GM19455 (cell line): ENCODE results near the gene SNCB.

Source experiments
- ATAC-seq: cut with Tn5 transposase; IDR thresholded peaks from one replicate; pipeline ENCODE4 v1.9.1; 2021; ENCODE audit not compliant: unreplicated experiment

The SNCB gene

DNA sequence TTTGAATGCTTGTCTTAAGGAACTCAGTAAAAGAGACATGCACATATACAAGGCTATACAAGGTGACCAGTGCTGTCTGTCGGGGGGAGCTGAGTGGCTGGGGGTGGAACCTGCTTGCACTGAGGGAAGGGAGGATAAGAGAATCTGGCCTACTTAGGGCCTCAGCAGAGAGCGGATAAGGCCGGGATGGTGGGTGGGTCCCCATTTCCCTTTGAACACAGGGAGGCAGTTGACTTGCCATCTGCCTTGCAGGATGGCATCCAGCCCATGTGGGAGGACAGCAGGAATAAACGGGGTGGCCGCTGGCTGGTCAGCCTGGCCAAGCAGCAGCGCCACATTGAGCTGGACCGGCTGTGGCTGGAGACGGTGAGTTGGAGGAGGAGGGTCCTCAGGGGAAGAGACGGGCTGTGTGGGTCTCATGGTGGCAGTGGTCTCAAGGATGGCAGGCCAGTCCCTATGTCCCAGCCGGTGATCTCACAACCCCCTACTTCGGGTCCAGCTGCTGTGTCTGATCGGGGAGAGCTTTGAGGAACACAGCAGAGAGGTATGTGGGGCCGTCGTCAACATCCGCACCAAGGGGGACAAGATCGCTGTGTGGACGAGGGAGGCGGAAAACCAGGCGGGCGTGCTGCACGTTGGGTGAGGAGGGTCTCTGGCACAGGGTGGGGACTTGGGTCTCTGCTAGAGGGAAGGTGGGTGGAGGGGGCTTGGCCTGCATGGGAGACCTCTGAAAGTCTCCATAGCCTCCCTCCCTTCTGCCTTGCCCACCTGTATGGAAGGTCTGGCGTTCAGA lies 14.7 kb upstream of the SNCB start:
- no peak for ATAC-seq

DNA sequence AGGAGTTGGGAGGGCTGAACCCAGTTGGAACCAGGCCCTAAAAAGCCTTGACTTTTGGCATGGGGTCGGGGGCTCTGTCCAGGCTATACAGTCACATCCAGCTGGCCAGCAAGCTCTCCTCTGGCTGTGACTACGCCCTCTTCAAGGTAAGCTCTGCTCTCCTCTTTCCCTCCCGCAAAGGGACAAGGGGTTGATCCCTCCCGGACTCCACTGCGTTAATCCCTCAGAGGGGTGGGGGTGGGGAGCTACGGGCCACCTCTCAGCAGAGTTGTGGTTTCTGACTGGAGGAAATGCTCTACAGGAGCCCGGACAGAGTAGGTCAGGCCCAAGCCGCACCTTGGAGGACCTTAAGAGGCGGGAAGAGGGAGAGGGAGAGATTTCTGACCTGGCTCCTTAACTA lies 14.0 kb upstream of the SNCB start:
- no peak for ATAC-seq

- ATAC-seq = no peak
These were observed 13.3 kb upstream of the SNCB start for GRCh38 chr5:176643491-176644219.

DNA sequence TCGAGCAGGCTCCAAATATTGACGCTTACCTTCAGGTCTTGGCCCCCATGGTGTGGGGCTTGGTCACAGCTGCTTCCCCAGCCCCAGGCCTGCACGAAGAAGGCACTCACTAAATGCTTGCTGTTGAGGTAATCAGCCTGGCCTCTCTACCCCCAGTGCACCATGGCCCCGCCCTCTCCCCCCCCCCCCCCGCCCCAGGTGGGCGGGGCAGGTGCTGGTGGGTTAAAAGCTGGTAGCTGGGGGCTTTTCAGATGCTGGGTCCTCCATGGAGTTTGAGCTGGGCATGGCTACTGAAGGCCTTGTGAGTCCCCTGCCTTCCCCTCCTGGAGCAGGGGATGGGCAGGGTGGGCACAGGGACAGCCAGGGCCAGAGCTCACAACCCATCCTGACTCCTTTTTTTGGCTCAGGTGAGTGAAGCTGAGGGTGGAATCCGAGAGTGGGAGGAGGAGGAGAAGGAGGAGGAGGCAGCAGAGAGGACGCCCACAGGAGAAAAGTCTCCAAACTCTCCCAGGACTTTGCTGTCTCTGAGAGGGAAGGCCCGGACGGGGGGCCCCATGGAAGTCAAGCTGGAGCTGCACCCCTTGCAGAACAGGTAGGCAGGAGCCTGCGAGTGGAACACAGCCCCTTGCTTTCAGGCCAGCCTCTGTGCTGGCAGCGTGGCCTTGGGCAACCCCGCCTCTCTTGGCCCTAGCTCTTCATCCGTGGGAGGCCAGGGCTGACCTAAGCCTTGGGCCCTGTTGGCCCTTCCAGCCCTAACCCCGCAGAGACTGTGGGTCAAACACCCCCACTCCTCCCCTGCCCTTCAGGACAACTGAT lies 12.5 kb upstream of the SNCB start:
- no peak for ATAC-seq

DNA sequence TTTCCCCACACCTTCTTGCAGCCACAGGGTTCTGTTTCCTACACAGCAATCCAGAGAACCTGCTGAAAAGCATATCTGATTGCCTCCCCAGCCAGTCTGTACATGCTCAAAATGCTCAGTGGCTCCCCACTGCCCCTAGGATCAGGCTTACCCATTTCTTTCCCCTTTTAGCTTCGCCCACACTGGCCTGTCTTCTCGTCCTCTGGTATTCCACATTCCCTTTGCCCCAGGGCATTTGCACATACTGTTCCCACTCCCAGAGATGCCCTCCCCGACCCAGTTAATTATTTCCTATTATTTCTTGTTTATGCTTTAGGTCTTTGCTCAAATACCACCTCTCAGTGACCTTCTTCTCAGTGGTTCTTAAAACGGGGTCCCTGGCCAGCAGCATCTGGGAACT lies 10.3 kb upstream of the SNCB start:
- no peak for ATAC-seq

DNA sequence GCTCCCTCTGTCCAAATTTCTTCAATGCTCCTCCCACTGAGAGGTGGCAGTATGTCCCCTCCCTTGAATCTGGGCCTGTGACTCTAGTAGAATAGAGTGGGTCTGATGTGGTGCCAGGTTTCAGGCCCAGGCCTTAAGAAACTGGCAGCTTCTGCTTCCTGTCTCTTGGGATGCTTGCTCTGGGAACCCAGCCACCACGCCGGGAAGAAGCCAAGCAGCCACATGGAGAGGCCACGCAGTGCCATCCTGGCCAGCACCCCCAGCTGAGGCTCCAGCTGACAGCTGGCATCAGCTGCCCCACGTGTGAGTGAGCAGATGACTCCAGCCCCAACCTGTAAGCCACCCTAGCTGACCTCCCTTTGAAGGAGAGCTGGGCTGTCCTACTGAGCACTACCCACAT lies 9.6 kb upstream of the SNCB start:
- ATAC-seq = no peak

GRCh38 chr5:176639208-176639607 lies 8.9 kb upstream of the SNCB start:
- no peak for ATAC-seq

DNA sequence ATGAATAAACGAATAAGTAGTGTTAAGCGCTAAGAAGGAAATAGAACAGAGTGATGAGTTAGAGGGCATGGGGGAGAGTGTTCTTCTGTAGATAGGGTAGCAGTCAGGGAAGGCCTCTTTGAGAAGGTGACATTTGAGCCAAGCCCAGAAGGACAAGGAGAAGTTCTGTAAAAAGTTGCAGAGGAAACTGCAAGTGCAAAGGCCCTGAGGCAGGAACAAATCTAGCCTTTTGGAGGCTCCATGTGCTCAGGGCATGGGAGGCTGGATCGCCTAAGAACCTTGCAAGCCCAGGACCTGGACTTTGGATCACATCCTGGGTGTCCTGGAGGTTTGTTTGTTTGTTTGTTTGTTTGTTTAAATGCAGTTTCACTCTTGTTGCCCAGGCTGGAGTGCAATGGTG lies 8.1 kb upstream of the SNCB start:
- no peak for ATAC-seq

DNA sequence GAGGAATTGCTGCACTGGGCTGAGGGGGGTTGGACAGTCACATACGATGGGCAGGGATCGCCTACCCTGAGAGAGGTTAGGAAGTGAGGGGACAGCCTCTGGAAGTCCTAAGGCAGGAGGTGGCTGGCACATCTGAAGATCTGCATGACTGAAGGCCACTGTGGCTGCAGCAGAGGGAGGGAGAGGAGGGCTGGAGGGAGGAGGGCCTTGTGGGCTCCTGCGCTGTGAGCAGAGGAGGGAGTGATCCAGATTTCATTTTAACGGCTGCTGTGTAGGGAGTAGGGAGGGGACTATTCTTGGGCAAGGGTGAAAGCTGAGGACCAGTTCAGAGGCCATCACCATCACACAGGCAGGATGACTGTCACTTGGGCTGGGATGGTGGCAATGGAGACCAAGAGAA lies 7.2 kb upstream of the SNCB start:
- no peak for ATAC-seq

DNA sequence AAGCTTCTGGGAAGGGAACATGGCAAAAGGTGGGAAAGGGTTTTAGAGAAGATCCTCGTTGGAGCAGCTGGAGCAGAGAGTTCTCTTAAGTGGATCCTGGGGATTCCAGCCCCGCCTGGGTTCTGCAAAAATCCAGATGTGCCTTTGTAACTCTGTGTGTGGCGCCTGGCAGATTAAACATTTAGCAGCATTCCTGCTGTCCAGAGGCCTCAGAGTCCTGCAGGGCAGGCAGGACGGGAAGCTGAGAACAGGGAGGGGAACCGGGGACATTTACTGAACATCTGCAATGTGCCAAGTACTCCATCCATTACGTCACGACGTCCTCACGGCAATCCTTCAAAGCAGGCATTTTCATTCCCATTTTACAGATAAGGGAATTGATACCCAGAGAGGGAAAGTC lies 6.1 kb upstream of the SNCB start:
- no peak for ATAC-seq

DNA sequence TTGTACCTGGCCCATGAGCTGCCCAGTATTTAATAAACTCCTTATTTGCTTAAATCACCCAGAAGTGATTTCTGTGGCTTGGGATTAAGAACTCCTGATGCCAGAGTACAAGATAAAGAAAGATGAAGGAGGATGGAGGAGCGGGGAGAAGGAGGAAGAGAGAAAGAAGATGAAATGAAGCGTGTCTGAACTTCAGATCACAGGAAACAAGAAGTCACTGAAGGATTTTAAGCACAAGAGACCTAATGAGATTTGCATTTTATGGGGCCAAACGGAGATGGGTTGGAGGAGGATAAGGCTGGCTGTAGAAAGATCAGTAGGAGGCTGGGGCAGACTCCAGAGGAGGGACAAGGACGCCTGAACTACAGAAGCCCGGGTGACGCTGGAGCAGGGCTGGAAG lies 3.3 kb upstream of the SNCB start:
- no peak for ATAC-seq

DNA sequence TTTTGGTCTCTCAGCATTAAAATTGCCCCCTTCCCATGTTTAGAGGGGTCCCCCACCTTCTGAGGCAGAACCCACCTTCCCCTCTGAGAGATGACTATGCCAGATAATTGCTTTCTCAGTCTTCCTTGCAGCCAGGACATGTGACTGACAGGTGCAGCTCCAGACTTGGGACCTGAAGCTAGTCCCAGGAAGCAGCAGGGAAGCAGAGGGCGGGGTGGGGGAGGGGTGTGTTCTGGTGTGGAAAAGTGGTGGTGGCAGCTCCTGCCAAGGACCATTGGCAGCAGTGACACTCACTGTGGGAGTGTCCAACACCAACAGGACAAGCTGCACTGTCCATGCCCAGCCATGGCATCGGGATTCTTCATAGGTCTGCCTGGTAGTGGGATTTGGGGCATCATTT lies 2.4 kb upstream of the SNCB start:
- ATAC-seq = no peak

DNA sequence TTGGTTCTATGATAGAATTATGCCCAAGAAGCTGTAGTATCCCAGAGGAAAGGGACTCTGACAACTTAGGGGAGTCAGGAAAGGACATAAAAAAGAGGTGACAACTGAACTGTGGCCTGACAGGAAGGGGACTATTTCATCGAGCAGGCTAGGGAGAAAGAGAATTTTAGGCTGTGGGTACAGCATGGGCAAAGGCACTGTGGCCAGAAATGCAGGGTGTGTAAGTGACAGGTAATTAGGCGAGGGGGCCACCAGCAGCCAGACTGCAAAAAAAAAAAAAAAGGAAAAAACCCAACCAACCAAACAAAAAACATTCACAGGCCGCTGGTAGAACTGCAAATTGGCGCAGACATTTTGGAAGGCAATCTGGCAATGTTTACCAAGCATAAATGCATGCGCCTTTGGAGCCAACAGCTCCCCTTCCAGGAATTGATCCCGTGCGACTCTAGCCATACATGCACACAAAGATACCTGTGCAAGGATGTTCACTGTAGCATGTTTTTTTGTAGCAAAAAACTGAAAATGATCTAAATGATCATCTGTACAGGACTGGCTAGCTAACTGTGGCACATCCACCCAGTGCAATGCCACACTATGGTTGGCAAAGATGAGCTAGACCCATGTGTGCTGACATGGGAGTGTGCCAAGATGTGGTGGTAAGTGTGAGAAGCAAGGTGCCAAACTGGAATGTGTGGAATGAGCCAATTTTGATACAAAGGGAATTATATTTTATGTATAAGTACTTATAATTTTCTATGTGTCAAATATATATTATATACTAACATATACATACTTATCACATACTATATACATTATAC lies 1.3 kb upstream of the SNCB start:
- ATAC-seq = no peak

- ATAC-seq = no peak
These were observed 418 bp upstream of the SNCB start for GRCh38 chr5:176630681-176631222.

GRCh38 chr5:176629317-176629852 lies 949 bp downstream of the SNCB start:
- no peak for ATAC-seq

DNA sequence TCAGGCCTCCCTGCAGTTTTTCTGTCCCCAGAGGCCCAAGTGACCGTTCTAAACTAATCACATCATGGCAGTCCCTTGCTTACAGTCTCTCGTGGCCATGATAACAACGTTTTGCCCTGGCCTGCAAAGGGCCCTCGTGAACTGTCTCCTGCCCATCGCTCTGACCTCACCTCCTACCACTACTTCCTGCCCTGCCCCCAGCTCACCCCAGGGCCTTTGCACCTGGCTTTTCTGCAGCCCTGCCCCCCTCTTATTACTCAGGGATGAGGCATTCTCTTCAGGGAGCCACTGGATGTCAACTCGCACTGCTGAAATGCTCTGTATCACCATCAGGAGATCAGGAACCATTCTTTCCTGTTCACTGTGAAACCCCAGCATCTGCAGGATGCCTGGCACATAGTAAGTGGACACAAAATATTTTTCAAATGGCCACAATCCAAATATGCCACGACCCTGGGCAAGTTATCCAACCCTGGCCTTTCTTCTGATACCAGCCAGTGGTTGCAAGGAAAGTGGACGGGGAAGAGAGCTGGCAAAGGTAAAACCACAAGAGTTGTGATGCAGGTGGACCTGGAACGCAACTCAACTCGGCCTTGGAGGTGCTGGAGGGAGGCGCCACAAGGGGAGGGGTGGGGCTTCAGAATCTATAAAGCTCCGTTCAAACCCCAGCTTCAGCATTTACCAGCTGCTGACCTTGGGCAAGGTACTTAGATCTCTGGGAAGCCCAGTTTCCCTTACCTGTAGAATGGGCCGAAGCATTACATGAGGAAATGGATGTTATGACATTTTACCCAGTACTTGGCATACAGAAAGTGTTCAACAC lies 1.7 kb downstream of the SNCB start:
- ATAC-seq = no peak

GRCh38 chr5:176627582-176627981 lies 2.8 kb downstream of the SNCB start:
- no peak for ATAC-seq

- no peak for ATAC-seq
These were observed 3.5 kb downstream of the SNCB start for GRCh38 chr5:176626876-176627236.

- no peak for ATAC-seq
These were observed 4.1 kb downstream of the SNCB start for GRCh38 chr5:176625966-176626875.
